Measurements from ENCODE around the gene LAMB2.

DNA sequence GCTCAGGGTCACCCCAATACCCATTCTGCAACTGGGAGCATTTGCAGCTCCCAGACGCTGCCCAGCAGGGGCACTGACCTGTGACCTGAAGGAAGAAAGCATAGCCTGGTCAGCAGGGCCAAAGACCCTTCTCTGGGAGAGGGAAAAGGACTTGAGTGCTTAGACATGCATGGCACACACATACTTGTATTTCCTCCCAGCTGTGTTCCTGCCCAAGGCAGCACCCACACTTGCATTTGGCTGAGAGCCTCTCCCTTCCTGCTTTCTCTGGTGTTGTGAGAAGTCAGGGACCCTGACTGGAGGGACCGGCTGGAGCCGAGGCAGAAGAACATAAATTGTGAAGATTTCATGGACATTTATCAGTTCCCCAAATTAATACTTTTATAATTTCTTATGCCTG is 7.2 kb upstream of the LAMB2 start:
- TF ChIP-seq ZNF232 (CRISPR knock-in tag; IDR thresholded peaks at IDR 0.05) (no peak), NR1H2 (CRISPR knock-in tag; IDR thresholded peaks at IDR 0.05) (no peak), ESRRA (CRISPR knock-in tag; IDR thresholded peaks at IDR 0.05; ENCODE audit: borderline replicate concordance) (no peak), ATF1 (CRISPR knock-in tag; IDR thresholded peaks at IDR 0.05) (no peak)
- TF ChIP-seq, protein P1, sequence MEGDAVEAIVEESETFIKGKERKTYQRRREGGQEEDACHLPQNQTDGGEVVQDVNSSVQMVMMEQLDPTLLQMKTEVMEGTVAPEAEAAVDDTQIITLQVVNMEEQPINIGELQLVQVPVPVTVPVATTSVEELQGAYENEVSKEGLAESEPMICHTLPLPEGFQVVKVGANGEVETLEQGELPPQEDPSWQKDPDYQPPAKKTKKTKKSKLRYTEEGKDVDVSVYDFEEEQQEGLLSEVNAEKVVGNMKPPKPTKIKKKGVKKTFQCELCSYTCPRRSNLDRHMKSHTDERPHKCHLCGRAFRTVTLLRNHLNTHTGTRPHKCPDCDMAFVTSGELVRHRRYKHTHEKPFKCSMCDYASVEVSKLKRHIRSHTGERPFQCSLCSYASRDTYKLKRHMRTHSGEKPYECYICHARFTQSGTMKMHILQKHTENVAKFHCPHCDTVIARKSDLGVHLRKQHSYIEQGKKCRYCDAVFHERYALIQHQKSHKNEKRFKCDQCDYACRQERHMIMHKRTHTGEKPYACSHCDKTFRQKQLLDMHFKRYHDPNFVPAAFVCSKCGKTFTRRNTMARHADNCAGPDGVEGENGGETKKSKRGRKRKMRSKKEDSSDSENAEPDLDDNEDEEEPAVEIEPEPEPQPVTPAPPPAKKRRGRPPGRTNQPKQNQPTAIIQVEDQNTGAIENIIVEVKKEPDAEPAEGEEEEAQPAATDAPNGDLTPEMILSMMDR (IDR thresholded peaks at IDR 0.05): no peak
- TF ChIP-seq, protein P2, sequence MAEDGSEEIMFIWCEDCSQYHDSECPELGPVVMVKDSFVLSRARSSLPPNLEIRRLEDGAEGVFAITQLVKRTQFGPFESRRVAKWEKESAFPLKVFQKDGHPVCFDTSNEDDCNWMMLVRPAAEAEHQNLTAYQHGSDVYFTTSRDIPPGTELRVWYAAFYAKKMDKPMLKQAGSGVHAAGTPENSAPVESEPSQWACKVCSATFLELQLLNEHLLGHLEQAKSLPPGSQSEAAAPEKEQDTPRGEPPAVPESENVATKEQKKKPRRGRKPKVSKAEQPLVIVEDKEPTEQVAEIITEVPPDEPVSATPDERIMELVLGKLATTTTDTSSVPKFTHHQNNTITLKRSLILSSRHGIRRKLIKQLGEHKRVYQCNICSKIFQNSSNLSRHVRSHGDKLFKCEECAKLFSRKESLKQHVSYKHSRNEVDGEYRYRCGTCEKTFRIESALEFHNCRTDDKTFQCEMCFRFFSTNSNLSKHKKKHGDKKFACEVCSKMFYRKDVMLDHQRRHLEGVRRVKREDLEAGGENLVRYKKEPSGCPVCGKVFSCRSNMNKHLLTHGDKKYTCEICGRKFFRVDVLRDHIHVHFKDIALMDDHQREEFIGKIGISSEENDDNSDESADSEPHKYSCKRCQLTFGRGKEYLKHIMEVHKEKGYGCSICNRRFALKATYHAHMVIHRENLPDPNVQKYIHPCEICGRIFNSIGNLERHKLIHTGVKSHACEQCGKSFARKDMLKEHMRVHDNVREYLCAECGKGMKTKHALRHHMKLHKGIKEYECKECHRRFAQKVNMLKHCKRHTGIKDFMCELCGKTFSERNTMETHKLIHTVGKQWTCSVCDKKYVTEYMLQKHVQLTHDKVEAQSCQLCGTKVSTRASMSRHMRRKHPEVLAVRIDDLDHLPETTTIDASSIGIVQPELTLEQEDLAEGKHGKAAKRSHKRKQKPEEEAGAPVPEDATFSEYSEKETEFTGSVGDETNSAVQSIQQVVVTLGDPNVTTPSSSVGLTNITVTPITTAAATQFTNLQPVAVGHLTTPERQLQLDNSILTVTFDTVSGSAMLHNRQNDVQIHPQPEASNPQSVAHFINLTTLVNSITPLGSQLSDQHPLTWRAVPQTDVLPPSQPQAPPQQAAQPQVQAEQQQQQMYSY (CRISPR knock-in tag; IDR thresholded peaks at IDR 0.05): no peak
